Ovary (tissue), 9 donors: Measurements from ENCODE around the gene CAMSAP1. TPM values are rescaled to one million over a fixed set of nuclear protein-coding genes. Genes with fewer than 3 reads are reported as not detected.

Experiments used
- DNase-seq, 5 donors: peaks; one replicate each; pipeline ENCODE4 v3.0.0-alpha.2; 2019 to 2020
- H3K27ac ChIP-seq, 2 donors: fragments of 200-600 bp; one replicate each; pipeline versions ENCODE4 v1.5.1 to v1.8.0; 2019 to 2022
- H3K27me3 ChIP-seq: fragments of 200-600 bp; one replicate; pipeline ENCODE4 v1.8.0; 2022
- H3K36me3 ChIP-seq: fragments of 200-600 bp; sonication (generic); one replicate; pipeline ENCODE4 v1.5.1; 2019
- H3K4me1 ChIP-seq: one replicate; pipeline ENCODE4 v1.8.1; 2013; ENCODE audit warnings: mild to moderate bottlenecking, moderate library complexity; ENCODE audit not compliant: insufficient read depth
- H3K4me3 ChIP-seq: fragments of 200-600 bp; sonication (generic); one replicate; pipeline ENCODE4 v1.5.1; 2017
- H3K9me3 ChIP-seq, 2 donors: fragments of 200-600 bp in 1 of 2; sonication (generic) in 1 of 2; one replicate each; pipeline versions ENCODE4 v1.5.1 to v1.8.1; 2013 to 2019; ENCODE audit warnings: mild to moderate bottlenecking in 1 of 2, moderate library complexity in 1 of 2
- CTCF ChIP-seq, 3 donors: fragments of 450-650 bp in 2 of 3; fragments of 200-600 bp in 1 of 3; IDR thresholded peaks; one replicate each; pipeline versions ENCODE4 v1.5.1 to v1.8.0; 2016 to 2022; ENCODE audit warnings: antibody characterized with exemption in 3 of 3, mild to moderate bottlenecking in 1 of 3
- EP300 ChIP-seq: sonication (generic); formaldehyde crosslinking; IDR thresholded peaks from one replicate; pipeline ENCODE4 v1.6.1; 2017; ENCODE audit warnings: antibody characterized with exemption
- POLR2A ChIP-seq: fragments of 450-650 bp; IDR thresholded peaks from one replicate; pipeline ENCODE4 v1.6.1; 2017; ENCODE audit warnings: antibody characterized with exemption, mild to moderate bottlenecking, moderate library complexity
- WGBS, 3 donors: extraction: QIAGEN DNeasy Blood & Tissue Kit in 1 of 3; methylation state at CpG; one replicate each; pipeline versions ENCODE4 v1.1.5 to v1.1.7; 2013 to 2017; 5-methylcytosine and 5-hydroxymethylcytosine counted together
- intact Hi-C, 4 donors: fragments of 100-400 bp; cut with DNase I; formaldehyde crosslinking; loops; one replicate each; pipeline versions ENCODE4 v1.11.0 to v1.15.1; 2022 to 2023
- polyA plus RNA-seq, 2 donors: library from polyadenylated mRNA; stranded (reverse); fragments of 200-250 nt in 1 of 2; fragments of 350-450 nt in 1 of 2; fragmentation: Illumina TruSeq in 1 of 2; extraction: RNeasy Lipid Tissue Mini Kit (QIAGEN cat#74804) in 1 of 2; gene quantifications; one replicate each; pipeline ENCODE4 v1.2.3, GENCODE V29; 2013 to 2014
- total RNA-seq, 7 donors: library from RNA; depleted of rRNA in 2 of 7; stranded (reverse); fragments of >200 nt in 2 of 7; fragmentation: NEBNext Ultra II Directional in 3 of 7; extraction: Animal tissue kit (Norgen Biotek cat#: 25700) in 3 of 7; gene quantifications; one replicate each; pipeline versions ENCODE4 v1.1.0 to v1.2.4, GENCODE V29; 2016 to 2023
- donor health status: DM: no; HTN: no; CAD: no; lungs with moderate emphysema.
- donor health status: DM: no; HTN: no; CAD: no.
- donor health status: Bipolar disorder and iron deficiency.
- donor health status: DM: yes; HTN: yes; CAD: no.
- donor health status: DM: no; HTN: no; CAD: no.
- donor health status: DM: yes; HTN: yes; CAD: no.

The CAMSAP1 gene
- total and polyA plus RNA-seq, 9 donors = 9.4 to 62.6 (median 38.0) TPM

- no peak overlapping the region for H3K4me3 ChIP-seq
- no peaks in the 10 kb centered on the region for H3K4me1 ChIP-seq
- no peaks in the 10 kb centered on the region for H3K27me3 ChIP-seq
- WGBS, 3 donors = 93 to 94% (median 94%) methylated on average over 13 of the region's 13 CpGs
- intact Hi-C loops = loop anchor here in 1 of 4 donors (10.0 kb wide), 1 partner anchor 486 kb away; no protein-coding TSS in a partner anchor
- H3K27ac ChIP-seq = no peak overlapping the region
- H3K9me3 ChIP-seq = no peaks in the 10 kb centered on the region
- no peak for TF ChIP-seq POLR2A
- TF ChIP-seq EP300 = no peak
- no peaks in the 10 kb centered on the region for H3K36me3 ChIP-seq
- DNase-seq = no peak
These were observed 108.1 kb downstream of the CAMSAP1 start for GRCh38 chr9:135799261-135799660.

GRCh38 chr9:135798263-135798585, 109.1 kb downstream of the CAMSAP1 start:
- Histone ChIP-seq H3K27ac (no peak overlapping the region), H3K9me3 (no peaks in the 10 kb centered on the region), H3K4me3 (no peak overlapping the region), H3K4me1 (no peaks in the 10 kb centered on the region), H3K36me3 (no peaks in the 10 kb centered on the region), H3K27me3 (no peaks in the 10 kb centered on the region)
- WGBS, 3 donors = 83 to 90% (median 86%) methylated on average over 10 of the region's 10 CpGs
- intact Hi-C loops = loop anchor here in 1 of 4 donors (10.0 kb wide), 1 partner anchor 487 kb away; no protein-coding TSS in a partner anchor
- TF ChIP-seq CTCF (IDR thresholded peaks at IDR 0.05) (no peak), POLR2A (no peak), EP300 (no peak)
- no peak for DNase-seq

- Histone ChIP-seq H3K36me3 (no peaks in the 10 kb centered on the region), H3K27me3 (no peaks in the 10 kb centered on the region), H3K27ac (no peak overlapping the region), H3K9me3 (no peaks in the 10 kb centered on the region), H3K4me3 (no peak overlapping the region), H3K4me1 (no peaks in the 10 kb centered on the region)
- intact Hi-C loops = loop anchor here in 1 of 4 donors (10.0 kb wide), 1 partner anchor 487 kb away; no protein-coding TSS in a partner anchor
- 27 to 34% (median 31%) methylated on average over 24 of the region's 24 CpGs for WGBS, 3 donors
- peak in 1 of 5 donors; percentile 59 for DNase-seq
- TF ChIP-seq EP300 (no peak), POLR2A (no peak), CTCF (IDR thresholded peaks at IDR 0.05) (no peak)
These were observed 109.7 kb downstream of the CAMSAP1 start for GRCh38 chr9:135797507-135798262.

- TF ChIP-seq CTCF (IDR thresholded peaks at IDR 0.05) (no peak), POLR2A (no peak), EP300 (no peak)
- Histone ChIP-seq H3K9me3 (no peaks in the 10 kb centered on the region), H3K4me3 (no peak overlapping the region), H3K27me3 (no peaks in the 10 kb centered on the region), H3K4me1 (no peaks in the 10 kb centered on the region), H3K36me3 (no peaks in the 10 kb centered on the region), H3K27ac (no peak overlapping the region)
- intact Hi-C loops = loop anchor here in 1 of 4 donors (10.0 kb wide), 1 partner anchor 488 kb away; no protein-coding TSS in a partner anchor
- no peak for DNase-seq
- 55 to 58% (median 58%) methylated on average over 18 to 22 of the region's 22 CpGs for WGBS, 3 donors
These were observed 110.4 kb downstream of the CAMSAP1 start for GRCh38 chr9:135796784-135797485.
